CD14-positive monocyte (primary cell): ENCODE results near the gene POLD4. TPM values are rescaled to one million over a fixed set of nuclear protein-coding genes. Genes with fewer than 3 reads are reported as not detected.

Experiments used
- DNase-seq, 3 donors: peaks; one replicate each; pipeline ENCODE4 v3.0.0-alpha.2; 2011 to 2022
- H2AFZ ChIP-seq: 2 replicates; pipeline ENCODE4 v1.6.0; 2012; ENCODE audit warnings: mild to moderate bottlenecking, low read depth, low read length, inconsistent platforms; ENCODE audit not compliant: insufficient read depth, poor library complexity, severe bottlenecking
- H3K27ac ChIP-seq, 2 donors: 1 replicate in 1 of 2; 2 replicates in 1 of 2; pipeline ENCODE4 v1.5.1; 2012 to 2013; ENCODE audit warnings: low read length in 2 of 2, control low read depth in 1 of 2, inconsistent platforms in 1 of 2, low read depth in 1 of 2, mild to moderate bottlenecking in 1 of 2
- H3K27me3 ChIP-seq, 2 donors: one replicate each; pipeline versions ENCODE4 v1.6.0 to v1.6.1; 2011 to 2013; ENCODE audit warnings: low read length in 2 of 2; ENCODE audit not compliant: control insufficient read depth in 2 of 2, insufficient read depth in 2 of 2
- H3K36me3 ChIP-seq, 2 donors: replicated peaks in 1 of 2; 1 replicate in 1 of 2; 2 replicates in 1 of 2; pipeline versions ENCODE4 v1.5.1 to v1.6.1; 2012 to 2013; ENCODE audit warnings: low read length in 2 of 2, control low read depth in 1 of 2, inconsistent platforms in 1 of 2, mild to moderate bottlenecking in 1 of 2; ENCODE audit not compliant: insufficient read depth in 2 of 2, control insufficient read depth in 1 of 2
- H3K4me1 ChIP-seq, 2 donors: 1 replicate in 1 of 2; 2 replicates in 1 of 2; pipeline versions ENCODE4 v1.5.1 to v1.6.1; 2012 to 2013; ENCODE audit warnings: low read length in 2 of 2, control low read depth in 1 of 2, inconsistent platforms in 1 of 2, mild to moderate bottlenecking in 1 of 2, moderate library complexity in 1 of 2; ENCODE audit not compliant: insufficient read depth in 2 of 2, control insufficient read depth in 1 of 2
- H3K4me2 ChIP-seq: replicated peaks from 2 replicates; pipeline ENCODE3; 2012; ENCODE audit warnings: low read length, moderate library complexity, mild to moderate bottlenecking; ENCODE audit not compliant: poor library complexity, severe bottlenecking; ENCODE audit errors: extremely low read depth
- H3K4me3 ChIP-seq, 3 experiments: fragments of 200-600 bp in 1 of 3; sonication (generic) in 1 of 3; replicated peaks in 1 of 3; 1 replicate in 2 of 3; 2 replicates in 1 of 3; pipeline ENCODE4 v1.5.1; 2011 to 2013; ENCODE audit warnings: low read length in 3 of 3, mild to moderate bottlenecking in 3 of 3, control low read depth in 2 of 3, low read depth in 2 of 3, inconsistent platforms in 1 of 3, moderate library complexity in 1 of 3
- H3K79me2 ChIP-seq: 2 replicates; pipeline ENCODE4 v1.6.0; 2012; ENCODE audit warnings: mild to moderate bottlenecking, control low read depth, inconsistent platforms, low read length, moderate library complexity; ENCODE audit not compliant: insufficient read depth
- H3K9ac ChIP-seq: 2 replicates; pipeline ENCODE4 v1.6.0; 2017; ENCODE audit warnings: low read length, mild to moderate bottlenecking; ENCODE audit not compliant: insufficient read depth, poor library complexity, severe bottlenecking
- H3K9me3 ChIP-seq, 2 donors: replicated peaks in 1 of 2; 1 replicate in 1 of 2; 2 replicates in 1 of 2; pipeline versions ENCODE4 v1.5.1 to v1.6.1; 2012 to 2013; ENCODE audit warnings: low read length in 2 of 2, control low read depth in 1 of 2; ENCODE audit not compliant: control insufficient read depth in 1 of 2, insufficient read depth in 1 of 2
- H4K20me1 ChIP-seq: 2 replicates; pipeline ENCODE4 v1.6.0; 2012; ENCODE audit warnings: mild to moderate bottlenecking, low read length, control low read depth, moderate library complexity; ENCODE audit not compliant: insufficient read depth
- H3K27ac Mint-ChIP-seq, 7 donors: one replicate each; pipeline ENCODE4 v1.8.0; 2020; ENCODE audit warnings: mild to moderate bottlenecking in 7 of 7, mixed read lengths in 7 of 7, moderate library complexity in 6 of 7, inconsistent platforms in 2 of 7
- H3K27me3 Mint-ChIP-seq, 3 donors: one replicate each; pipeline ENCODE4 v1.8.0; 2021 to 2022; ENCODE audit warnings: low read depth in 3 of 3, mild to moderate bottlenecking in 3 of 3, mixed read lengths in 3 of 3, moderate library complexity in 3 of 3, inconsistent platforms in 1 of 3
- H3K36me3 Mint-ChIP-seq, 2 donors: one replicate each; pipeline ENCODE4 v1.8.0; 2020; ENCODE audit warnings: mixed read lengths in 2 of 2, inconsistent platforms in 1 of 2, mild to moderate bottlenecking in 1 of 2
- H3K4me1 Mint-ChIP-seq: one replicate; pipeline ENCODE4 v1.8.0; 2020; ENCODE audit warnings: mild to moderate bottlenecking, mixed read lengths
- H3K4me3 Mint-ChIP-seq, 2 donors: one replicate each; pipeline ENCODE4 v1.8.0; 2020; ENCODE audit warnings: mild to moderate bottlenecking in 2 of 2, mixed read lengths in 2 of 2, moderate library complexity in 1 of 2
- H3K9me3 Mint-ChIP-seq, 7 donors: one replicate each; pipeline ENCODE4 v1.8.0; 2020 to 2022; ENCODE audit warnings: mixed read lengths in 7 of 7, mild to moderate bottlenecking in 6 of 7, moderate library complexity in 6 of 7, inconsistent platforms in 2 of 7
- WGBS: methylation state at CpG from one replicate; pipeline ENCODE4 v1.1.5; 2013; ENCODE audit warnings: missing lambda C conversion rate; ENCODE audit not compliant: insufficient coverage; 5-methylcytosine and 5-hydroxymethylcytosine counted together
- intact Hi-C, 2 donors: fragments of 100-400 bp; cut with micrococcal nuclease; formaldehyde crosslinking; loops; one replicate each; pipeline versions ENCODE4 v1.15.0 to v1.15.1; 2023
- polyA plus RNA-seq, 3 donors: library from polyadenylated mRNA; depleted of rRNA in 1 of 3; unstranded in 2 of 3; stranded (reverse) in 1 of 3; fragments of 300-500 nt in 2 of 3; fragments of >200 nt in 1 of 3; fragmentation: Illumina TruSeq in 2 of 3; gene quantifications; 1 replicate in 2 of 3; 2 replicates in 1 of 3; pipeline ENCODE4 v1.2.3, GENCODE V29; 2012 to 2021
- TF ChIP-seq, protein P1 (sequence below): fragments of 200-600 bp; IDR thresholded peaks from one replicate; pipeline ENCODE4 v1.8.0; 2022; ENCODE audit warnings: antibody characterized with exemption, mild to moderate bottlenecking

Gene POLD4
- polyA plus RNA-seq, 3 donors, result 157 to 205 (median 176) TPM

GRCh38 chr11:67387069-67387468 is 33.7 kb upstream of the POLD4 start:
- TF ChIP-seq, protein P1, sequence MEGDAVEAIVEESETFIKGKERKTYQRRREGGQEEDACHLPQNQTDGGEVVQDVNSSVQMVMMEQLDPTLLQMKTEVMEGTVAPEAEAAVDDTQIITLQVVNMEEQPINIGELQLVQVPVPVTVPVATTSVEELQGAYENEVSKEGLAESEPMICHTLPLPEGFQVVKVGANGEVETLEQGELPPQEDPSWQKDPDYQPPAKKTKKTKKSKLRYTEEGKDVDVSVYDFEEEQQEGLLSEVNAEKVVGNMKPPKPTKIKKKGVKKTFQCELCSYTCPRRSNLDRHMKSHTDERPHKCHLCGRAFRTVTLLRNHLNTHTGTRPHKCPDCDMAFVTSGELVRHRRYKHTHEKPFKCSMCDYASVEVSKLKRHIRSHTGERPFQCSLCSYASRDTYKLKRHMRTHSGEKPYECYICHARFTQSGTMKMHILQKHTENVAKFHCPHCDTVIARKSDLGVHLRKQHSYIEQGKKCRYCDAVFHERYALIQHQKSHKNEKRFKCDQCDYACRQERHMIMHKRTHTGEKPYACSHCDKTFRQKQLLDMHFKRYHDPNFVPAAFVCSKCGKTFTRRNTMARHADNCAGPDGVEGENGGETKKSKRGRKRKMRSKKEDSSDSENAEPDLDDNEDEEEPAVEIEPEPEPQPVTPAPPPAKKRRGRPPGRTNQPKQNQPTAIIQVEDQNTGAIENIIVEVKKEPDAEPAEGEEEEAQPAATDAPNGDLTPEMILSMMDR, result no peak
- H3K27ac Mint-ChIP-seq, result peak overlapping the region in 1 of 7 donors; percentile 62
- H3K9me3 Mint-ChIP-seq, result peaks cover 0 to 1% (median 0%) of the 10 kb centered on the region in 7 donors
- Histone ChIP-seq H3K4me1 (peaks cover 23 to 30% of the 10 kb centered on the region in 2 donors), H3K4me2 (no peak overlapping the region), H2AFZ (no peak overlapping the region), H3K79me2 (peaks cover 24% of the 10 kb centered on the region), H3K27me3 (no peaks in the 10 kb centered on the region), H3K4me3 (no peak overlapping the region), H4K20me1 (peaks cover 6% of the 10 kb centered on the region), H3K36me3 (no peaks in the 10 kb centered on the region), H3K9ac (no peak overlapping the region), H3K9me3 (no peaks in the 10 kb centered on the region), H3K27ac (no peak overlapping the region)
- intact Hi-C loops, result no loop called here
- no peak for DNase-seq
- H3K4me3 Mint-ChIP-seq, result peak overlapping the region in 1 of 2 donors; percentile 36
- H3K27me3 Mint-ChIP-seq, result peaks cover 0 to 5% (median 1%) of the 10 kb centered on the region in 3 donors
- peaks cover 32% of the 10 kb centered on the region for H3K4me1 Mint-ChIP-seq
- H3K36me3 Mint-ChIP-seq, result no peaks in the 10 kb centered on the region
- WGBS, result 0% methylated on average over 1 of the region's 9 CpGs

DNA sequence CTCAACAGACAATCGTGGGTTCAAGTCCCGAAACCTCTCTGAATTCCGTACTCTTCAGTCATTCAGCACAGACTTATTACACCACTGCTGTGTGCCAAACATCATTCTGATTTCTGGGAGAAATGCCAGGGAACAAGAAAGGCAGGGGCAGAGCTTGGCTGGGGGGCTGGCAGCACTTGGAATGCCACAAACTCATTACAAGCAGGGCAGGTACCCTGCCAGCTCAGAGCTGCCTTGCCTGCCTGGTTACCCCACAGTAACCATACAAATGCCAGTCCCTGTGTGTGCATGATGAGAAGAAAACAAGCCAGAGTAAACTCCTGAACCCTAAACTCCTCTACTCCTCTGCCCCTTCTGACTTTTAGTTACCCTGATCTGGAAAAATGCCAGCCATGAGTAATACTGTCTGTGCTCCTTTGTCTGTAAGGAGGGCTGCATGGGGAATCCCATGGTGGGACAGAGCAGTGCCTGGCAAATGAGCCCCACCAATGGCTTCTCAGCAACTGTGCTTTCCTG is 31.6 kb upstream of the POLD4 start:
- intact Hi-C loops, result loop anchor here in 1 of 2 donors (5.0 kb wide), 1 partner anchor 123 kb away; no protein-coding TSS in a partner anchor
- no peaks in the 10 kb centered on the region for H3K36me3 ChIP-seq

More for the DNA sequence above, 31.6 kb upstream of the POLD4 start:
- Histone ChIP-seq H3K27ac (no peak overlapping the region), H3K9me3 (no peaks in the 10 kb centered on the region), H3K4me1 (peaks cover 32 to 37% of the 10 kb centered on the region in 2 donors), H3K4me2 (no peak overlapping the region), H4K20me1 (peaks cover 4% of the 10 kb centered on the region), H3K4me3 (no peak overlapping the region), H2AFZ (no peak overlapping the region), H3K9ac (no peak overlapping the region), H3K27me3 (no peaks in the 10 kb centered on the region), H3K79me2 (peaks cover 5% of the 10 kb centered on the region)
- H3K36me3 Mint-ChIP-seq, result peaks cover 2 to 3% of the 10 kb centered on the region in 2 donors
- no peak for DNase-seq
- H3K4me1 Mint-ChIP-seq, result peaks cover 40% of the 10 kb centered on the region
- H3K9me3 Mint-ChIP-seq, result peaks cover 0 to 1% (median 0%) of the 10 kb centered on the region in 7 donors
- H3K4me3 Mint-ChIP-seq, result no peak overlapping the region
- no peak overlapping the region for H3K27ac Mint-ChIP-seq
- TF ChIP-seq, protein P1, result no peak
- H3K27me3 Mint-ChIP-seq, result peaks cover 0 to 5% (median 1%) of the 10 kb centered on the region in 3 donors
- 82% methylated on average over 3 of the region's 3 CpGs for WGBS
